Fibroblast of upper back skin (primary cell): ENCODE measurements around the gene TSR3.

ENCODE experiments used
- DNase-seq: peaks from one replicate; pipeline ENCODE4 v3.0.0-alpha.2; 2013

The TSR3 gene

GRCh38 chr16:1350691-1351090, 987 bp downstream of the TSR3 start:
- DNase-seq = no peak

- DNase-seq = no peak
Measured at GRCh38 chr16:1349951-1350350, 1.7 kb downstream of the TSR3 start.

GRCh38 chr16:1349351-1349750, 2.3 kb downstream of the TSR3 start:
- DNase-seq = no peak

- no peak for DNase-seq
Measured at GRCh38 chr16:1348926-1349325, 2.8 kb downstream of the TSR3 start.

- no peak for DNase-seq
Measured at GRCh38 chr16:1348441-1348840, 3.2 kb downstream of the TSR3 start.

GRCh38 chr16:1347962-1348361, 3.7 kb downstream of the TSR3 start:
- no peak for DNase-seq

- DNase-seq = no peak
Measured at GRCh38 chr16:1347286-1347855, 4.3 kb downstream of the TSR3 start.

- no peak for DNase-seq
Measured at GRCh38 chr16:1346422-1347285, 5.0 kb downstream of the TSR3 start.

- no peak for DNase-seq
Measured at GRCh38 chr16:1345651-1346421, 5.8 kb downstream of the TSR3 start.

- DNase-seq = no peak
Measured at GRCh38 chr16:1345087-1345486, 6.6 kb downstream of the TSR3 start.

GRCh38 chr16:1344499-1344898, 7.2 kb downstream of the TSR3 start:
- DNase-seq = no peak

GRCh38 chr16:1343428-1344242, 8.0 kb downstream of the TSR3 start:
- DNase-seq = no peak

- peak; percentile 50 for DNase-seq
Measured at GRCh38 chr16:1342526-1343427, 8.9 kb downstream of the TSR3 start.

GRCh38 chr16:1341495-1342420, 9.9 kb downstream of the TSR3 start:
- DNase-seq = no peak

GRCh38 chr16:1340730-1341494, 10.8 kb downstream of the TSR3 start:
- DNase-seq = no peak

- no peak for DNase-seq
Measured at GRCh38 chr16:1338855-1339675, 12.6 kb downstream of the TSR3 start.

- no peak for DNase-seq
Measured at GRCh38 chr16:1338119-1338730, 13.5 kb downstream of the TSR3 start.

- no peak for DNase-seq
Measured at GRCh38 chr16:1337486-1337885, 14.2 kb downstream of the TSR3 start.

- no peak for DNase-seq
Measured at GRCh38 chr16:1336619-1337018, 15.1 kb downstream of the TSR3 start.
